Measurements from ENCODE around the gene MCTP1. TPM values are rescaled to one million over a fixed set of nuclear protein-coding genes. Genes with fewer than 3 reads are reported as not detected.

The MCTP1 gene
- polyA plus RNA-seq (1.1 and 1.9 TPM in 2 replicates), polyA minus RNA-seq (4.6 and 6.0 TPM in 2 replicates)

DNA sequence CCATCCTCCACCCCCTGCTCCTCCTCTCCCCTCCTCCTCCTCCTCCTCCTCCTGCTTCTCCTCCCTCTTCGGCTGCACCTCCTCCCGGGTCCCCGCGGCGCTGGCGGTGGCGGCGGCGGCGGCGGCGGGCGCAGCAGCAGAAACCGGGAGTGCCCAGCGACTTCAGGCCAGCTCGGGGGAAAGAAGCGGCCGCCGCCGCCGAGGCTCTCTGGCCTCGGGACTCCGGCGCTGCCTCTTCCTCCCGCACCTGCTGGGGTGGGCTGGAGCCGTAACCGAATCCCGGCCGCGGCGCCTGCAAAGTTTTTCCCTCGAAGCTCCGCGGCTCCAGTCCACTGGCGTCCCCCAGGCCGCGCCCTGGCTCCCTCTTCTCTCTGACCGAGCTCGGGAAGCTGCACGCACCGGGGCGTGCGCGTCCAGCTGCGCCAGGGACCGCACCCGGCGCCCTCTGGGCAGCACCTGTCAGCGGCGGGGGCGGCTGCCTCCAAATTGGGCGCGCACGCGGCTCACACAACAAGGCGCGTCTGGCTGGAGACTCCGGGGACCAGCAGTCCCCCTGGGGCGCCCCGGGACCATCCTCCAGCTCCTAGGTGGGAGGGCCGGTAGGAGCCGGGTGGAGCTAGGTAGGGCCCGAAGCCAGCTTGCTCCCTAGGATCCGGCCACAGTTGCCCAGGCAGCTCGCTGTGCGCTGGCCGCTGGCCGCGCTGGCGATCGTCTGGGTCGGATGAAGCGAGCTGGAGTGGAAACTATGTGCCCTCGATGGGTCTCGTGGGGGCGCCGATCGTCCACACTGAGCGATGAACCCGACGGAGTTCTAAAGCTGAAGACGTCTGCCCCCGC is at the start of gene MCTP1:
TSS of gene MCTP1 (minus strand) at position 523 of the 837 bp plus-strand sequence.
- TF ChIP-seq MXI1 (conservative IDR thresholded peaks at IDR 0.05; ENCODE audit: poor library complexity, severe bottlenecking): peak; percentile 20
- TF ChIP-seq SMC3 (conservative IDR thresholded peaks at IDR 0.05; ENCODE audit: poor library complexity): no peak
- TF ChIP-seq, protein P1, sequence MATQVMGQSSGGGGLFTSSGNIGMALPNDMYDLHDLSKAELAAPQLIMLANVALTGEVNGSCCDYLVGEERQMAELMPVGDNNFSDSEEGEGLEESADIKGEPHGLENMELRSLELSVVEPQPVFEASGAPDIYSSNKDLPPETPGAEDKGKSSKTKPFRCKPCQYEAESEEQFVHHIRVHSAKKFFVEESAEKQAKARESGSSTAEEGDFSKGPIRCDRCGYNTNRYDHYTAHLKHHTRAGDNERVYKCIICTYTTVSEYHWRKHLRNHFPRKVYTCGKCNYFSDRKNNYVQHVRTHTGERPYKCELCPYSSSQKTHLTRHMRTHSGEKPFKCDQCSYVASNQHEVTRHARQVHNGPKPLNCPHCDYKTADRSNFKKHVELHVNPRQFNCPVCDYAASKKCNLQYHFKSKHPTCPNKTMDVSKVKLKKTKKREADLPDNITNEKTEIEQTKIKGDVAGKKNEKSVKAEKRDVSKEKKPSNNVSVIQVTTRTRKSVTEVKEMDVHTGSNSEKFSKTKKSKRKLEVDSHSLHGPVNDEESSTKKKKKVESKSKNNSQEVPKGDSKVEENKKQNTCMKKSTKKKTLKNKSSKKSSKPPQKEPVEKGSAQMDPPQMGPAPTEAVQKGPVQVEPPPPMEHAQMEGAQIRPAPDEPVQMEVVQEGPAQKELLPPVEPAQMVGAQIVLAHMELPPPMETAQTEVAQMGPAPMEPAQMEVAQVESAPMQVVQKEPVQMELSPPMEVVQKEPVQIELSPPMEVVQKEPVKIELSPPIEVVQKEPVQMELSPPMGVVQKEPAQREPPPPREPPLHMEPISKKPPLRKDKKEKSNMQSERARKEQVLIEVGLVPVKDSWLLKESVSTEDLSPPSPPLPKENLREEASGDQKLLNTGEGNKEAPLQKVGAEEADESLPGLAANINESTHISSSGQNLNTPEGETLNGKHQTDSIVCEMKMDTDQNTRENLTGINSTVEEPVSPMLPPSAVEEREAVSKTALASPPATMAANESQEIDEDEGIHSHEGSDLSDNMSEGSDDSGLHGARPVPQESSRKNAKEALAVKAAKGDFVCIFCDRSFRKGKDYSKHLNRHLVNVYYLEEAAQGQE (IDR thresholded peaks at IDR 0.05; ENCODE audit: borderline replicate concordance): no peak
- Histone ChIP-seq H3K27me3 (ENCODE audit: insufficient read depth, low read depth, low read length) (peaks cover 51% of the 10 kb centered on the region), H3K36me3 (ENCODE audit: insufficient read depth, low read length) (no peaks in the 10 kb centered on the region), H2AFZ (ENCODE audit: low read depth, low read length) (peak within 1 kb of the TSS; percentile 28), H3K9me3 (ENCODE audit: low read length) (no peaks in the 10 kb centered on the region), H3K4me2 (ENCODE audit: low read length) (peak within 1 kb of the TSS; percentile 53), H3K4me3 (ENCODE audit: low read length) (peak within 1 kb of the TSS; percentile 83), H3F3A (ENCODE audit: insufficient read depth, low read length, poor library complexity, severe bottlenecking) (no peaks in the 10 kb centered on the region), H3K9ac (ENCODE audit: low read length) (peak within 1 kb of the TSS; percentile 54), H3K27ac (ENCODE audit: low read length) (no peak within 1 kb of the TSS), H3K79me2 (replicated peaks; ENCODE audit: insufficient read depth, low read length) (no peaks in the 10 kb centered on the region), H3K9me2 (ENCODE audit: insufficient read depth, low read length) (no peaks in the 10 kb centered on the region), H4K20me1 (ENCODE audit: insufficient read depth) (no peaks in the 10 kb centered on the region)

DNA sequence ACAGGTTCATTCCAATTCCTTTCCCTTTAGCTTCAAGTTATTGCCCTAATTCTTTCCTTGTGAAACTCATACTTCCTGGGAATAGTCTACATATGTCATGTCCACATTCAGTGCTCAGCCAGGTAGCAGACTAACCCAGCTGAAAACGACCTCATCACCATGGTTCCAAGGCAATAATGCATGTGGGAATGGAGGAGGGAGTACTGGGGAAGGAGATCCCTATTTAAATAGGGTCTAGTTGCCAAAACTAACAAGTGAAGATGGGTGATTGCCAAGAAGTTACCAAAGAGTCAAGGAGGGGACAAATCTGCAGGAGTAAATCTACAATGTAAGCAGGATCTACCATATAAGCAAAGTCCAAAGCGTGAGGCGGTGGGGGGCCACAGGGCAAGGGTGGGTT is 47.3 kb upstream of the MCTP1 start:
- H3K27me3 ChIP-seq (ENCODE audit: insufficient read depth, low read depth, low read length): no peaks in the 10 kb centered on the region
- H3F3A ChIP-seq (ENCODE audit: insufficient read depth, low read length, poor library complexity, severe bottlenecking): no peaks in the 10 kb centered on the region
- no peak overlapping the region for H2AFZ ChIP-seq (ENCODE audit: low read depth, low read length)
- H3K36me3 ChIP-seq (ENCODE audit: insufficient read depth, low read length): no peaks in the 10 kb centered on the region
- no peak overlapping the region for H3K4me3 ChIP-seq (ENCODE audit: low read length)
- no peaks in the 10 kb centered on the region for H3K9me3 ChIP-seq (ENCODE audit: low read length)
- H3K9me2 ChIP-seq (ENCODE audit: insufficient read depth, low read length): no peaks in the 10 kb centered on the region
- TF ChIP-seq MXI1 (conservative IDR thresholded peaks at IDR 0.05; ENCODE audit: poor library complexity, severe bottlenecking) (no peak), TAF1 (IDR thresholded peaks at IDR 0.05; ENCODE audit: low read depth) (no peak), EP300 (conservative IDR thresholded peaks at IDR 0.05; ENCODE audit: poor library complexity, severe bottlenecking) (no peak), POLR2AphosphoS5 (IDR thresholded peaks at IDR 0.05) (no peak), RAD21 (conservative IDR thresholded peaks at IDR 0.05) (no peak), EZH2 (IDR thresholded peaks at IDR 0.05; ENCODE audit: borderline replicate concordance, insufficient read depth, low read length, poor library complexity, severe bottlenecking) (no peak), SMC3 (conservative IDR thresholded peaks at IDR 0.05; ENCODE audit: poor library complexity) (no peak)
- TF ChIP-seq, protein P2, sequence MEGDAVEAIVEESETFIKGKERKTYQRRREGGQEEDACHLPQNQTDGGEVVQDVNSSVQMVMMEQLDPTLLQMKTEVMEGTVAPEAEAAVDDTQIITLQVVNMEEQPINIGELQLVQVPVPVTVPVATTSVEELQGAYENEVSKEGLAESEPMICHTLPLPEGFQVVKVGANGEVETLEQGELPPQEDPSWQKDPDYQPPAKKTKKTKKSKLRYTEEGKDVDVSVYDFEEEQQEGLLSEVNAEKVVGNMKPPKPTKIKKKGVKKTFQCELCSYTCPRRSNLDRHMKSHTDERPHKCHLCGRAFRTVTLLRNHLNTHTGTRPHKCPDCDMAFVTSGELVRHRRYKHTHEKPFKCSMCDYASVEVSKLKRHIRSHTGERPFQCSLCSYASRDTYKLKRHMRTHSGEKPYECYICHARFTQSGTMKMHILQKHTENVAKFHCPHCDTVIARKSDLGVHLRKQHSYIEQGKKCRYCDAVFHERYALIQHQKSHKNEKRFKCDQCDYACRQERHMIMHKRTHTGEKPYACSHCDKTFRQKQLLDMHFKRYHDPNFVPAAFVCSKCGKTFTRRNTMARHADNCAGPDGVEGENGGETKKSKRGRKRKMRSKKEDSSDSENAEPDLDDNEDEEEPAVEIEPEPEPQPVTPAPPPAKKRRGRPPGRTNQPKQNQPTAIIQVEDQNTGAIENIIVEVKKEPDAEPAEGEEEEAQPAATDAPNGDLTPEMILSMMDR (IDR thresholded peaks at IDR 0.05; ENCODE audit: poor library complexity, severe bottlenecking): no peak
- TF ChIP-seq, protein P1 (IDR thresholded peaks at IDR 0.05; ENCODE audit: borderline replicate concordance): no peak
- H3K9ac ChIP-seq (ENCODE audit: low read length): no peak overlapping the region
- H3K79me2 ChIP-seq (replicated peaks; ENCODE audit: insufficient read depth, low read length): no peaks in the 10 kb centered on the region
- no peak overlapping the region for H3K27ac ChIP-seq (ENCODE audit: low read length)
- H4K20me1 ChIP-seq (ENCODE audit: insufficient read depth): no peaks in the 10 kb centered on the region
- no peak overlapping the region for H3K4me2 ChIP-seq (ENCODE audit: low read length)

Data from neural cell (in vitro differentiated cells).